Measurements from ENCODE around the gene FASTK.

The FASTK gene

GRCh38 chr7:151095123-151095797, 14.7 kb upstream of the FASTK start:
- DNase-seq: no peak

DNA sequence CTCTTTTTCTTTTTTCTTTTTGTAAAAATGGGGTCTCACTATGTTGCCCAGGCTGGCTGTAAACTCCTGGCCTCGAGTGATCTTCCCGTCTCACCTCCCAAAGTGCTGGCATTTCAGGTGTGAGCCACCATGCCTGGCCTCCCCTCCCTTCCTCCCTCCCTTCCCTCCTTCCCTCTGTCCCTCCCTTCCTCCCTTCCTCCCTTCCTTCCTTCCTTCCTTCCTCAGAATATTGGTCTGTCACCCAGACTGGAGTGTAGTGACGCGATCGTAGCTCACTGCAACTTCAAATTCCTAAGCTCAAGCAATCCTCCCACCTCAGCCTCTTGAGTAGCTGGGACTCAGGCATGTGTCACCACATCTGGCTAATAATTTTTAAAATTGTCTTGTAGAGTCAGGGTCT, 14.1 kb upstream of the FASTK start:
- no peak for DNase-seq

- no peak for DNase-seq
These were observed 13.1 kb upstream of the FASTK start for GRCh38 chr7:151093748-151094147.

- DNase-seq: no peak
These were observed 11.4 kb upstream of the FASTK start for GRCh38 chr7:151091988-151092387.

- DNase-seq: no peak
These were observed 10.8 kb upstream of the FASTK start for GRCh38 chr7:151091431-151091830.

GRCh38 chr7:151091003-151091402, 10.4 kb upstream of the FASTK start:
- no peak for DNase-seq

DNA sequence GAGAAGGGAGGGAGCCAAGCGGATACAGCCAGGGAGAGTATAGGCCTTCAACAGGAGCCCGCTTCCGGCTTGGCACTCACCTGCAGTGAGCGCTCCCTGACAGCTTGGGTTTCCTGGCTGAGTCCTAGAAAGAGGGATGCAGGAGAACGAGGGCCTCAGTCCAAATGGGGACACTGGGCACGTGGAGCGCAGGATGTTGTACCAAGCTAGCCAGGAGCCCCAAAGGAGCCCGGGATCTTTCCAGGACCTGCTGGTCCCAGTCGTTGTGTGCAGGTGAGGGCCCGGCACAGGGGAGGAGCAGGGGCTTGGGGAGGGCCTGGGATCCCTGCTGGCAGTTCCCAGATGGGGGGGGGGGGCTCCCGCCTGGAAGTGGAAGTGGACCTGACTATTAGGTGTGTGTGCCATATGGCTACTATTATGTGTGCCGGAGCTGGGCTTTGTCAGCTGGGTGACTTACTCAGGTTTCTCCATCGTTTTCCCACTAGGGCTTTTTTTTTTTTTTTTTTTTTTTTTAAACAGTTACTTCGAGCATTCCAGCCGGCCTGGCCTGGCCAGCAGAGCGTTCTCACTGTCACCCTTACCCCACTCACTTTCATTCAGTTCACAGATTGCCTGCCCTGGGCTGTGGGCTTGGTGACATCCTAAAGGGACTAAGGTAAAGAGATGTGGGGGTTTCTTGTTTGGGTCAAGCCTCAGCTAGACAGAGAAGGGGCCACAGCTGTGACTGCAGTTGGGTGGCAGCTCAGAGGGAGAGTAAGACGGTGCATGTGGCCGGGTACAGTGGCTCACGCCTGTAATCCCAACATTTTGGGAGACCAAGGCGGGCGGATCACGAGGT, 9.5 kb upstream of the FASTK start:
- DNase-seq: no peak

GRCh38 chr7:151088856-151089699, 8.5 kb upstream of the FASTK start:
- DNase-seq: no peak

- DNase-seq: no peak
These were observed 7.6 kb upstream of the FASTK start for GRCh38 chr7:151088019-151088855.

- peak in 1 of 2 experiments; percentile 40 for DNase-seq
These were observed 6.8 kb upstream of the FASTK start for GRCh38 chr7:151087245-151088018.

DNA sequence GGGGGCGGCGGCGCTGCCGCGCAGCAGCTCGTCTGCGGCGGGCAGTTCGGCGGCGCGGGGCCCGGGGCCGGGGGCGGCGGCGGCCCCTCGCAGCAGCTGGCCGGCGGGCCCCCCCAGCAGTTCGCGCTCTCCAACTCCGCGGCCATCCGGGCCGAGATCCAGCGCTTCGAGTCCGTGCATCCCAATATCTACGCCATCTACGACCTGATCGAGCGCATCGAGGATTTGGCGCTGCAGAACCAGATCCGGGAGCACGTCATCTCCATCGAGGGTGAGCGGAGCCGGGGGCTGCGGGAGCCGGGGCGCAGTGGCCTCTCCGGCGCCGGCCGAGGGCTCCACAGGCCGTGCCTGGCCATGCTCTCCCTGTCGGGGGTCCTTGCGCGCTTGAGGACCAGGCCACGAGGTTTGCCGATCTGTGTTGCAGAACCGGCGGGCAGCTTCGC, 6.2 kb upstream of the FASTK start:
- no peak for DNase-seq

DNA sequence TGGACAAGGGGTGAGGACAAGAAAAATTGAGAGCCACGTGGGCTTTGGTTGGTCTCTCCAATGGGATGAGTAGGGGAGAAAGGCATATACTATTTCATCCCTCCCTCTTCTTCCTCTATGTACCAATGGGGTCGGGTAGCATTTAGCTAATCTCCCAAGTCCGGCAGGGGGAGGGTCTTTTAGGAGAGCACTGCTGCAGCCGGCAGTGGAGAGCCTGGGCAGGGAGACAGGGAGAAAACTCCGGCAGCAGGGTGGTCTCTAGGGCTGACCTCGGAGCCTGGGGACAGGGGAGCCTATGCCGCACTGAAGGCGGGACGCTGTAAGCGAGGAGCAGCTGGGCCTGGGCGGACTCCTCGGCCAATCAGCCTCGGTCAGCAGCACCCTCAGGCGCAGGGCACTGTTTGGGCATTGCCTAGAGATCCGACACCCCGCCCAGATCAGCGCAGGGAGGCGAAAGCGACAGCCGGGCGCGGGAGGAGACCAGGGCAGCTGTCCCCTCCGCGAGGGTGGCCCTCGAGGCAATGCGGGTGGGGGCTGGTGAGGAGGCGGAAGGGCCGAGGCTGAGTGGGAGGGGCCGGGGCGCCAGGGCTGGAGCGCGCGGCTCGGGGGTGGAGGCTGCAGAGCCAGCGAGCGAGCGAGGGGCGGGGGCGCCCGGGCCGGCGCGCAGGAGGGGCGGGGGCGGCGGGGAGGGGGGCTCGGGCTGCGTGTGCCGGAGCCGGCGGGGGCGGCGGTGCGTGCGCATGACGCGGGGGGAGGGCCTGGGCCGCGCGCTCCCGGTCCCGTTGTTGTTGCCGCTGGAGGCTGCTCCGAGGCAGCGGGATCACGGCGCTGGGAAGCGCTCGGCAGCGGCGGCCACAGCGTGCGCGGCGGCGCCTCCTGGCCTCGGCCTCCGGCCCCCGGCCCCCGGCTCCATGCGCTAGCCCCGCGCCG, 5.3 kb upstream of the FASTK start, which contains the start of gene AGAP3:
AGAP3 (plus strand) TSS at position 785 of the 930 bp plus-strand sequence. CDS start 267 bp downstream, outside the sequence.
- DNase-seq: peak; percentile 60 to 67

GRCh38 chr7:151085329-151085690, 4.7 kb upstream of the FASTK start:
- no peak for DNase-seq

GRCh38 chr7:151083824-151084160, 3.2 kb upstream of the FASTK start:
- no peak for DNase-seq

GRCh38 chr7:151083071-151083823, 2.6 kb upstream of the FASTK start, which contains the start of gene TMUB1:
TMUB1 (minus strand) TSS chr7:151083493; CDS start chr7:151082563, 930 bp downstream.
- peak; percentile 83 to 87 for DNase-seq

DNA sequence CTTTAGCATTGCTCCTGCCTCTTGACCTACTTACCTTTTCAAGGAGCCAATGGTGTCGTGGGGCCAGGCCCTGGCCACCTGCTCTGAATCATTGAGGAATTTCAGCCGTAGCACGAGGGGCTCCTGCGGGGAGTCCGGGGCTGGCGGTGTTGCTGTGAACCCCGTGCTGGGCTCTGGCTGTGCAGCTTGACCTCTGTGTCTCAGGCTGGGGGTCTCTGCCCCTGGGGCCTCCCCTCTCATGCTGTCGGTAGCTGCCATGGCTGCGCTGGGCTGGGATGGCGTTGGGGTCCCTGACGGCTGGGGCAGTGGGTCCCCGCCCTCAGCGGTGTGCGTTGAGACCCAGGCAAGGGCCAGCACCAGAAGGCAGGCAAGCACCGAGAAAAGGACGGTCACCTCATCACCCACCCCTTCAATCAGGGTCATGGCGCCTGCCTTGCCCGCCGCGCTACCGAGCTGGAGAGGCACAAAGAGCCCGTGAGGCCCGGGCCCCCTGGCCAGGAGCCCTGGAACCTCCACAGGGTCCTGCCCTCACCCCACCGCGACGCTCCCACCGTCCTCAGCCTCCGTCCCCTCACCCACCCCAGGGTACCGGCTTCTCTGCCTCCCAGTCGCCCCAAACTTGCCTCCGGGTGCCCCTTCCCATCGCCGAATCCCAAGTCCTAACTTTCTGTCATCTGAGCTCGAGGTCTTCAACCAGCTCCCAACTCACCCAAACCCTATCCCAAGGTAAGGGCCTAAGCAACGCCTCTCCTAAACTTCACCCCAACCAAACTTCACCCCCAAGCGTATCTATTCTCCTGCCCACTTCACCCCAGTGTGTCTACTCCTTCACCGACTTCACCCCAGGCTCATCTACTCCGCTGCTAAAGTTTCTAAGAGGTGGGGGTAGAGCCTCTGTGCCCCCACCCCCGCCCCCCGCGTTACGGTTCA, 1.8 kb upstream of the FASTK start:
- no peak for DNase-seq

- DNase-seq: no peak
These were observed 827 bp upstream of the FASTK start for GRCh38 chr7:151081170-151082101.

Measured in stimulated activated CD4-positive, alpha-beta T cell treated with anti-CD3 and anti-CD28 coated beads, Interleukin-4, amount 100 ng/mL, for 4 hours (primary cell).